Measurements from ENCODE around the gene RFC2. TPM values are rescaled to one million over a fixed set of nuclear protein-coding genes. Genes with fewer than 3 reads are reported as not detected.
"Not testable (repeated sequence)": the region's sequence is repeated elsewhere in the genome, so short reads cannot be mapped to it uniquely, and the experiment has no call there.

Gene RFC2
- total RNA-seq, 1 donor from 2014 or later, result 32.7 TPM

DNA sequence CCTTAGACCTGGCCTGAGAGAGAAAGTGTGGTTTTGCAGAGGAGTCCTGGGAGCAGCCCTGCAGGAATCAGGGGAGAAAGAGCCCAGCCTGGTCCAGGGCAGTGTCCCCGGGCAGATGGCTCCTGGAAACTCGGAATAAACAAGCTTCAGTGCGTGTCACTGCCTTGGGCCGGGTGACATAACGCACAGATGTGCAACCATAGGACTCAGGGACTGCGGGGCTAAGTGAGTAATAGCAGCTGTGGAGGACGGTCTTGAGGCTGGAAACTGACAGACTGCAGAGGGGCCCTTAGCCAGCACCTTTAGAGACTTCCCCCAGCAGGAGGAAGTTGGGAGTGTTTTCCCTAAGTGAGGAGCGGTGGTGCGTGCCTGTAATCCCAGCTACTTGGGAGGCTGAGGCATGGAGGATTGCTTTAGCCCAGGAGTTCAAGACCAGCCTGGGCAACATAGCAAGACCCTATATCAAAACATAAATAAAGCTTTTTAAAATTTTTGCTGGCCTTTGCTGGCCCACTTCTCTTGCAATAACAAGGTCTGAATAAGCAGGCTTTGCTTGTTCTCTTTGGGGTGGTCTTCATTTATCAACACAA, 29.8 kb upstream of the RFC2 start:
- DNase-seq (ENCODE audit: low read depth, low spot score), result no peak

DNA sequence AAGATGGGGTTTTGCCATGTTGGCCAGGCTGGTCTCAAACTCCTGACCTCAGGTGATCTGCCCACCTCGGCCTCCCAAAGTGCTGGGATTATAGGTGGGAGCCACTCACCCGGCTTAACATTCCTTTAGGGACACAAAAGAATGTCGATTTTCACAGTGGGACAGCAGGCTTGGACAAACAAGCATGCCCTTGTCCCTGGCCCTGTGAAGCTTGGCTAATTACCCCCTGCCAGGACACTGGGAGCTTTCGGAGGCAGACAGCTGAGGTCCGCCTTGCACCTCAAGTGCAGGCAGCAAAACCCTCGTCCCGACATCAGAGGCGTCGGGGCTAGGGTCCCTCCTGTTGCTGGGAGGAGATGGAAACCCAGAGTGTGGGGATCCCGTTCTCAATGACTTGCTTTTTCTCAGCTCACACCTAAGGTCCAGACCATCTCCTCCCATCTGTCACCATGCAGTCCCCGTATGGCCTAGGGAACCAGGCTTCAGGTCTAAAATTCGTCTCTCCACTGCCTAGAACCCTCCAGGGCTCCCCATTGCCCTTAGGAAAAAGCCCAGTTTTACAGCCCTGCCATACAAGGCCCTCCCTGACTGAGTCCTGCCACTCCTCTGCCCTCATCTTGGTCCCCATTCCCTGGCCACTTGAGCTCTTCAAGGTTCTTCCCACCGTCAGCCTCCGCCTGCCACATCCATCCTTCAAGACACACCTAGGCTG, 28.7 kb upstream of the RFC2 start:
- DNase-seq (ENCODE audit: low read depth, low spot score), result no peak

DNA sequence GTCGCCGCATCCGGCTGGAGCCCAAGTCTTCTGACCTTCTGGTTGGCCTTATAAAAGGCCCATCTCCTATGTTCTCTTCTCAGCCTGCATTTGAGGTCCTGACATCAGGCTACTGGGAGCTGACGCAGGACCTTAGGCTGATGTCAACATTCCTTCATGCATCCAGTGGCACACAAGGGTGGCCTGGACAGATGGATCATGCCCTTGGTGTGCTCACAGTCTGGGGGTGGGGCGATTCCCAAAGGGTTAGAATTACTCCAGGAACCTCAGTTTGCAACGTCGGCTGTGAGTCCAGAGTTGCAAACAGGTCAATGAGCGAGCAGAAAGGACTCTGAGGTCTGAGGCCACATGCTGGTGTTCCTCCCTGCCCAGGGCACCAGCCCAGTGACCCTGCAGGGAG, 26.8 kb upstream of the RFC2 start:
- DNase-seq (ENCODE audit: low read depth, low spot score), result no peak

DNA sequence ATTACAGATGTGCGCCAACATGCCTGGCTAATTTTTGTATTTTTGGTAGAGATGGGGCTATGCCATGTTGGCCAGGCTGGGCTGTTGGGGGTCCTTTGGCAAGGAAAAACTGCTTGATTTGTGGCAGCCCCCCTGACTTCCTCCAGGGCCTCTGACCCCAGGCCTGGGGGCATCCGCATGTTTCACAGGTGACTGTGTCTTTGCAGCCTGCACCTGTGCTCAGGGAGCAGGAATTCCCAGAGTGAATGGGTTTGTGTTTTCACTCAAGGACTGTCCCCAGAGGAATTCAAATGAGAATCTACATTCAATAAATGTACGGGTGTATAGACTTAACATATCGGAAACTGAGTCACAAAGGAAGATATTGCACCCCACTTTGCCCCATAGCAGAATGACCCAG, 23.4 kb upstream of the RFC2 start:
- no peak for DNase-seq (ENCODE audit: low read depth, low spot score)

DNA sequence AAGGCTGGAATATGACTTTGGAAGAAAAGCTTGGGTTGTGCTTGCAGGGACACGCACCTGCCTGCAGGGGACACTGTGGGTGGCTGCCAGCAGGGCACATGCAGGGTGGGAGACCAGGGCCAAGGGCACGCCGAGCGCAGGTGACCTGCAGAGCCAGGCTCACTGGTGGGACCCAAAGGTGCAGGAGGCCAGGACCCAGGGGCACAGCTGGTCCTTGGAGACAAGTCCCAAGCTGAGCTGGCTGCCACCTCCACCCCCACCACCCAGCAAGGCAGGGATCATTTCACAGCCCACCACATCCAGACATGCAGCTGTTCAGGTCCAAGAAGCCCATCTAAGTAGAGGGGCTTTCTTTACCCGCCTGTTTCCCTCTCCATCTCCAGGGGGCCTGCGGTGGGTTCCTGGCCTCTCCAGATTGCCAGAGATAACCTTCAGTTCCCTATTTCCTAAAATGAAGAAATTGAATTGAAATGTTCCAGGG, 21.2 kb upstream of the RFC2 start:
- no peak for DNase-seq (ENCODE audit: low read depth, low spot score)

DNA sequence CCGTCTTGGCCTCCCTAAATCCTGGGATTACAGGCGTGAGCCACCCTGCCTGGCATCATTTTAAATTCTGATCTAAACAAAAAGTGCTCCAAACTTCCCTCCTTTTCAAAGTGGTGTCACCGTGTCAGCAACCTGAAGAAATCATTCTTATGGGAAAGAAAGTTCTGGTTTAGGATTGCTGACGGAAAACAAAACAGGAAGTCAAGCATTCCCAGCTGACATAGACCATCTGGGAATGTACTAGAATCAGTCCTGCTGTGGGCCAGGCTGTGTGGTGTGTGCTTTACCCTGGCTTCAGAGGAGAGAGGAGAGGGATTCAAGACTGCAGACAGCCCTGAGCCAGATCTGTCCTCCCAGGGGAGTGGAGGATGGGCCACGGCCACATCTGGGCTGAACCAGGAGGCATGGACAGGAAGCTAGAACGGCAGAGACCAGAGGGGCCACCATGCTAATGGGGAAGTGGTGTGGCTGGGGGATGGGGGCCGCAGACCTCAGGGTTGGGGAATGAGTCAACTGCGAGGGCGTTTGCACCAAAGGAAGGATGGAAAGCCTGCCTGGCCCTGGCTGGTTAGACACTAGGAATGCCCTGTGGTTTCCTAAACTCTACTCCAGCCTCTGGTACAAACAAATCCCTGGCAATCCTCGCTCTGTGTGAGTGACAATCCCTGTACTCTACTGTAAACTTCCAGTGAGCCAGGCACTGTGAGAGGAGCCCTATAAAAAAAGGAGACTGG, 18.3 kb upstream of the RFC2 start:
- peak; percentile 73 for DNase-seq (ENCODE audit: low read depth, low spot score)

DNA sequence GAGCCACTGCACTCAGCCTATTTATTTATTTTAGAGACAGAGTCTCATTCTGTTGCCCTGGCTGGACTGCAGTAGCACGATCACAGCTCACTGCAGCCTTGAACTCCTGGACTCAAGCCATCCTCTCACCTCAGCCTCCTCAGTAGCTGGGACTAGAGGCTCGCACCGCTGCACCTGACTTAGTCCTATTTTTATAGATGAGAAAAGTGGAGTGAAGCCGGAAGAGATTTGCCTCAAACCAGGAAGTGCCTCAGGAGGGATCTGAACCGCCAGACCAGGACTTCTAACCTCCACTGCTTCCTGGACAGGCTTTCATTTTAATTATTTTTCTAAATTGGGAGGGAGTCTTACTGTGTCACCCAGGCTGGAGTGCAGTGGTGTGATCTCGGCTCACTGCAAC, 17.5 kb upstream of the RFC2 start:
- DNase-seq (ENCODE audit: low read depth, low spot score), result no peak

DNA sequence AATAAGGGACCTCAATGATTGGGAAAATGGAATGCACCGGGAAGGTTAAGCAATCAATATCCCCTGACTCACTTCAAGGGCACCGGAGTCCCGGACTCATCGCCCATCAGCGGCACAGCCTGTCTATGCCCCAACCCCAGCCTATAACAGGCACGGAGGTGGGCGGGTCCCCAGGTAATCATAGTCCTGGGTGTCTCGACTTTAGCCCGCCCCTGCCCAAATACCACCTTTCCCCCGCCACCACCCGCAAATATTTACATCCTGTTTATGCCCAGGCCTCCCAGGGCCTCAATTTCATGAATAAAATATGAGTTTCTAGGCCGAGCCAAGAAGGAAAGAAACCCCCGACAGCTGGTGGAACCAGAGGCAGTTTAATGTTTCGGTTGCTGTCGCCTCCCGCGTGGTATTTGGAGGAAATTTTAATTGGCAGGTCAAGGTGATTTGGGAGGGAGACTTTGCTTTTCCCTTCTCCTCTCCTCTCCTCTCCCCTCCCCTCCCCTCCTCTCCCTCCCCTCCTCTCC, 15.6 kb upstream of the RFC2 start:
- no peak for DNase-seq (ENCODE audit: low read depth, low spot score)

DNA sequence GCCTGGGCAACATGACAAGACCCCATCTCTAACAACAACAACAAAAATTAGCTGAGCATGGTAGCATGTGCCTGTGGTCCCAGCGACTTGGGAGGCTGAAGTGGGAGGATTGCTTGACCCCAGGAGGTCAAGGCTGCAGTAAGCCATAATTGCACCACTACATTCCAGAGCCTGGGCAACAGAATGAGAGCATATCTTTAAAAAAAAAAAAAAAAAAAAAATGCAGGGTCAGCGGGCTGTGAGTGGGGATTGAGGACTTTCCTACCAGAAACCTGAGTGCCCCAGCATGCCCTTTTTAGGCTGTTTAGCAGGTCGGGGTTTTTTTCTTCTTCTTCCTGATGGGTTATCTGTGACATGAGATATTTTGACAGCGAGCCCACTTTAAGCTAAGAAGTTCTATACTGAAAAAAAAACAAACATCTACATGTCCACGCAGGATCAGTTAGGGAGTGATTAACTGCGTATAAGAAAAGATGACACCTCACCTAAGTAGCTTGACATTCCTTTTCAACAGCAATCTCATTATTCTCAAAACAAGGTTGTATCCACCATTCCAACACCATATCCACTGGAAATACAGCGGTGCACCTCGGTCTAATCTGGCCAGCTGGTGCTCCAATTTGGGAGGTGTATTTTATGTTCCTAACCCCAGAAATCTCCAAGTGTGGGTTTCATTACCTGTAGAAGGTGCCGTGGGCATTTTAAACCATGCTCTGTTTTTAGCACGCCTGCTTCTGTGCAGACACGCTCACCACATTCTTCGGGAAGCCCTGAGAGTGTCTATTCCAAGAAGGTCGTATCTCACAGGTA, 13.8 kb upstream of the RFC2 start:
- DNase-seq (ENCODE audit: low read depth, low spot score), result no peak

DNA sequence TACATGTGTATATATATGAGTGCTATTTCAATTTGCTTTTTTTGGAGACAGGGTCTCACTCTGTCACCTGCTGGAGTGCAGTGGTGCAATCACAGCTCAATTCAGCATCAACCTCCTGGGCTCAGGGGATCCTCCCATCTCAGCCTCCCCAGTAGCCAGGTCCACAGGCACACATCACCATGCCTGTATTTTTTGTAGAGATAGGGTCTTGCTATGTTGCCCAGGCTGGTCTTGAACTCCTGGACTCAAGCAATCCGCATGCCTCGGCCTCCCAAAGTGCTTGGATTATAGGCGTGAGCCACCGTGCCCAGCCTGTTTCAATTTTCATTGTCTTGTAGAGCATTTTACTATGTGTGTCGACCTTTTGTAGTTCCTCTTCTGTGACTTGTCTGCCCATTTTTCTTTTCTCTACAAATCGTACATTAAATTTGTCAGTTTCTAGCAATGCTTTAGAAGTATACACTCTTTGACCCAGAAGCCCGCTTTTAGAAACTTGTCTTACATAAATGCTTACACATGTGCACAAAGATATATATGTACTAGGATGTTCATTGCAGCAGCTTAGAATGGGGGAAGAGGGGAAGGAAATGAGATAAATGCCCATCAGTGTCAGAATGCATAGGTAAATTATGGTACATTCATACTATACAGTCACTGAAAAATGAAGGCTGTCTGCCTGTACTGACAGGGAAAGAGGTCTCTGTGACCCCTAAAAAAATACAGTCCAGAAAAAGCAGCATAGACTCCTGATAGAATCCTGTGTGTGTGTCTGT, 12.2 kb upstream of the RFC2 start:
- DNase-seq (ENCODE audit: low read depth, low spot score), result no peak

DNA sequence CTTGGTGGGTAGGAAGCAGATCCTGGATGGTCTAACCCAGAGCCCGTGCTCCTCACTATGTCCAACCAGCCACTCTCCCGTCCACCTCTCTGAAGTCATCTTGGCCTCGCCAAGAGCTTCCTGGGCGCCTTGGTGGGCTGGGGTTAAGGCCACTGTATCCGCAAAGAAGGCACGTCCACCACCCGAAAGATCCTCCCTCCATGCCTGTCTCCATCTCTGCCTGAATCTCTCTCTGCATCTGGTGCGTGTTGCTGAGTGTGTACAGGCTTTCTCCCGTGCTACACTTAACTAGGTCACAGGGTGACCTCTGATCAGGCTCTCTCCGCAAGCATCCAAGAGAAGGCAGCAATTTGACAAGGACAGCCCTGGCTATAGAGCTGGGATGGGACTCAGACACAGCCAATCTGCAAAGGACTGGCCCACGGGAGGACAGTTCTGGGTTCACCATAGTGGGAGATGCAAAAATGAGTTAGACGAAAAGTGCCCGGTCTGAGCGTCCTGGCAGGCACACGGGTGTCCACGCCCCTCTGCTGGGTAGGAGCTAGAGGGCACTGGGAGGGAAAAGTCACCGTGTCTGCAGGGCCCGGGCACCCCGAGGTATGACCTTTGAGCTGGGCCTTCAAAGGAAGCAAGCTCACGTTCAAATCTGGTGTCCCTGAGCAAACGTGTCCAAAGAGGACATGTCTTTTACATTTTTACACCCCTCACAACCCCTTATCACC, 9.4 kb upstream of the RFC2 start:
- no peak for DNase-seq (ENCODE audit: low read depth, low spot score)

DNA sequence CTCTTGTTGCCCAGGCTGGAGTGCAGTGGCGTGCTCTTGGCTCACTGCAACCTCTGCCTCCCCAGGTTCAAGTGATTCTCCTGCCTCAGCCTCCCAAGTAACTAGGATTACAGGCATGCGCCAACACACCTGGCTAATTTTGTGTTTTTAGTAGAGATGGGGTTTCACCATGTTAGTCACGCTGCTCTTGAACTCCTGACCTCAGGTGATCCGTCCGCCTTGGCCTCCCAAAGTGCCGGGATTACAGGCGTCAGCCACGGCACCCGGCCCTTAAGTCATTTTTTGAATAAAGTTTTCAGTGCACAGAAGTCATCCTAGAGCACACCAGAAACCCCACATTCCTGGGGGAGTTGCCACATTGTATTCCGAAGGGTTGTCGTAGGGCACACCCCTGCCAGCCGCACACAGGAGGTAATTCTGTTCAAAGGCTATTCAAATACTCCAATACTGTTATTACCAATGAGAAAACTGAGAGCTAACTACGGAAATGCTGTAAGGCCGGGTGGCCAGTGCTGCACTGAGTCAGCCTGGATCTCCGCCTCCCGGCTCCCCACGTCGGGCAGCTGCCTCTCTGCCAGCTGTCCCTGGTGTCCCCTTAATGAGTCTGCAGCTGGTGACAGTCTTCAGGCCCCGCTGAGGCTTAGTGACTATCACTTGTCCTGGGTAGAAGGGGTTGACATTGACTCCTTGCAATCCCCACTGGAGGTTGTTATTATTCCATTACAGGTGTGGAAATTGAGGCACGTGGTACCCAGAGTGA, 8.6 kb upstream of the RFC2 start:
- no peak for DNase-seq (ENCODE audit: low read depth, low spot score)

DNA sequence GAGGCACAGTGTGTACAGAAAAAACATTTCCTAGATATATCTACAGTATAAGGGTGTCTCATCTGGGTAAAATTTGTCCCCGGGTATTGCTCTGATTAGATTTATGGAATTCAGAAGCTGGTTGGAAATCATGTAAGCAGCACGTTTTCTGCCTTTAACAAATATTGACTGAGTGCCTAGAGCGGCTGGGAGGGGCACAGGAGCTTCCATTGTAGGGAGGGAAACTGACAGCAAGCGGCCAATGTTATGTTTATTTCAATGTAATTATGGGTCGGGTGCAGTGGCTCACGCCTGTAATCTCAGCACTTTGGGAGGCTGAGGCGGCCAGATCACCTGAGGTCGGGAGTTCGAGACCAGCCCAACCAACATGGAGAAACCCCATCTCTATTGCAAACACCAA, 4.4 kb upstream of the RFC2 start:
- no peak for DNase-seq (ENCODE audit: low read depth, low spot score)

DNA sequence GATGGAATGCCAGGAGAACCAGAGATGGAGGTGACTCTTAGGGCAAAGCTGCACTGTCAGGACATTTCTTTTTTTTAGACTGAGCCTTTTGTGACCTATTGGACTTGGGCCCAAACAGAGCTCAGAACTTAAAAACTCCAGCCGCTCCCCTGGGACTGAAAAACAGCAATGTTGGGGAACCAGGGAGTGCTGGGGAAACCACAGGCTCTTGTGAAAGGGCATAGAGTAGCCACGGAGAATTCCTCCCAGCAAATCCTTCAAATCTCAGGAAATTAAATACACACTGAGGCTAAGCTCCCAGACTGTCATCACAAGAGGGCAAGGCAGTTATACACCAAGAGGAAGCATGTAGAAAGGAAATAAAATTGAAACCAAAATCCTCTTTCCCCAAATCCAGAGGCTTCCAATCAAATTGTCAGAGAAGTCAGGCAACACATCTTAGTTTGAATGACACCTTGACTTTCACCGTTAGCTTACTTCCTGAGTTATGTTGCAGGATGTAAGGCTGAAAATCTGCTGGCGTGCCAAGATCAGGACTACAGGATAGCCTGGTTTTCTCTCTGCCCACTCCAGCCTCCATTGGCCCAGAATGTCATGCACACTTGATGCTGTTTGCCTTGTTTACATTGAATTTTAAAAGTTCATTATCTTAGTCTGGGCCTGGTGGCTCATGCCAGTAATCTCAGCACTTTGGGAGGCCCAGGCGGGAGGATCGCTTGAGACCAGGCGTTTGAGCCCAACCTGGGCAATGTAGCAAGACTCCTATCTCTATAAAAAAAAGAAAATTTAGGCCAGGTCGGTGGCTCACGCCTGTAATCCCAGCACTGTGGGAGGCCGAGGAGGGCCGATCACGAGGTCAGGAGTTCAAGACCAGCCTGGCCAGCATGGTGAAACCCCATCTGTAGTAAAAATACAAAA, 2.6 kb upstream of the RFC2 start:
- DNase-seq (ENCODE audit: low read depth, low spot score), result no peak

DNA sequence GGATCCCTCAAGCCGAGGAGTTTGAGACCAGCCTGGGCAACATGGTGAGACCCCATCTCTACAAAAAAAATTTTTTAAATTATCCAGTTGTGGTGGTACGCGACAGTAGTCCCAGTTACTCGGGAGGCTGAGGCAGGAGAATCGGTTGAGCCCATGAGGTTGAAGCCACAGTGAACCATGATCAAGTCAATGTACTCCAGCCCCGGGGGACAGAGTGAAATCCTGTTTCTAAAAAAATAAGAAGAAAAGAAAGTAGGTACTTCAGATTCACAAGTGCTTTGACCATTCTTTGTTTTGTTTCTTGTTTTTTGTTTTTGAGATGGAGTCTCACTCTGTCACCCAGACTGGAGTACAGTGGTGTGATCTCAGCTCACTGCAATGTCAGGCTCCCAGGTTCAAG, 1.3 kb upstream of the RFC2 start:
- not testable (repeated sequence) for DNase-seq (ENCODE audit: low read depth, low spot score)

DNA sequence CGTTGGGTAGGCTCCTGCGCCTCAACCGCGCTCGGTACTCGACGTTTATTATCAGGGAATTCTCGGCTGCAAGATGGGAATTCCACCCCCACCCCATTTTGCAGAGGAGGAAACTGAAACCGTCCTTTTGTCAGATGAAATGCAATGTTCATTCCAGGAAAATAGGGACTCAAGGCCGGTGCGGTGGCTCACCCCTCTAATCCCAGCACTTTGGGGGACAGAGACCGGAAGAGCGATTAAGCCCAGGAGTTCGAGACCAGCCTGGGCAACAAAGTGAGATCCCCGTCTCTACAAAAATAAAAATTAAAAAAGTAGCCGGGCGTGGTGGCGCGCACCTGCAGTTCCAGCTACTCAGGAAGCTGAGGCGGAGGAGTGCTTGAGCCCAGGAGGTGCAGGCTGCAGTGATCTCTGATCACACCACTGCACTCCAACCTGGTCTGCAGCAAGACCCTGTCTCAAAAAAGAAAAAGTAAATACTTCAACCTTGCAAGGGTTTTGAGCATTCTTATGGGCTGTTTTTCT, 720 bp upstream of the RFC2 start:
- DNase-seq (ENCODE audit: low read depth, low spot score), result no peak

DNA sequence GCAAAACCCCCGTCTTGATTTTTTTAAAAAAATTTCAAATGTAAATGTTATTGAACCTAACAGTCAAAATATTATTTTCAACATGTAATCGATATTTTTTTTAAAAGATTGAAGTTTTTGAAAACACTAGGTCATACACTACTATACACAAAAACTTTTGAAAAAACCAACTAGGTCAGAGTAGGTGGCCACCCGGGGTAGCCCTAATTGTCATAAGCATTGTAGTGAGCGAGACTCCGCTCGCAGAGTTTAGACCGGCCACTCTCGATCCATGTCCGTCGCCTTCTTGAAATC, 417 bp downstream of the RFC2 start:
- DNase-seq (ENCODE audit: low read depth, low spot score), result no peak

DNA sequence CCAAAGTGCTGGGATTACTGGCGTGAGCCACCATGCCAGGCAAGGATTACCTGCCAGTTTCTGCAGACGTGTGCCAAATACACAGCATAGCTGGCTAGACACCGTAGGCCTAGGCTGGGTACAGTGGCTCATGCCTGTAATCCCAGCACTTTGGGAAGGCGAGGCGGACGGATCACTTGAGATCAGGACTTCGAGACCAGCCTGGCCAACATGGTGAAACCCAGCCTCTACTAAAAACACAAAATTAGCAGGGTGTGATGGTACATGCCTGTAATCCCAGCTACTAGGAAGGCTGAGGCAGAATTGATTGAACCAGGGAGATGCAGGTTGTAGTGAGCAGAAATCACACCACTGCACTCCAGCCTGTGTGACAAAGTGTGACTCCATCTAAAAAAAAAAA, 868 bp downstream of the RFC2 start:
- no peak for DNase-seq (ENCODE audit: low read depth, low spot score)

Measured in pulmonary artery endothelial cell (primary cell).